Progenitor cell of endocrine pancreas (in vitro differentiated cells): ENCODE data around the gene CD82. TPM values are rescaled to one million over a fixed set of nuclear protein-coding genes. Genes with fewer than 3 reads are reported as not detected.

Experiments
- DNase-seq: peaks from one replicate; pipeline ENCODE4 v3.0.0; 2021; ENCODE audit warnings: low spot score; ENCODE audit not compliant: unreplicated experiment
- H3K27ac Mint-ChIP-seq: 2 replicates; pipeline ENCODE4 v1.8.0; 2021; ENCODE audit warnings: mild to moderate bottlenecking, moderate library complexity, mixed read lengths
- H3K27me3 Mint-ChIP-seq: 2 replicates; pipeline ENCODE4 v1.8.0; 2021; ENCODE audit warnings: mixed read lengths
- H3K36me3 Mint-ChIP-seq: 2 replicates; pipeline ENCODE4 v1.8.0; 2022; ENCODE audit warnings: mixed read lengths; ENCODE audit not compliant: insufficient read depth
- H3K4me1 Mint-ChIP-seq: 2 replicates; pipeline ENCODE4 v1.8.0; 2021; ENCODE audit warnings: low read depth, mixed read lengths
- H3K4me3 Mint-ChIP-seq: 2 replicates; pipeline ENCODE4 v1.8.0; 2021; ENCODE audit warnings: low read depth, mild to moderate bottlenecking, moderate library complexity, mixed read lengths
- H3K9me3 Mint-ChIP-seq: 2 replicates; pipeline ENCODE4 v1.8.0; 2021; ENCODE audit warnings: low read depth, mixed read lengths
- CTCF ChIP-seq: fragments of 200-600 bp; sonication (generic); IDR thresholded peaks from one replicate; pipeline ENCODE4 v1.5.0; 2021; ENCODE audit warnings: antibody characterized with exemption, mild to moderate bottlenecking; ENCODE audit not compliant: unreplicated experiment
- total RNA-seq: library from RNA; stranded (reverse); gene quantifications from 2 replicates; pipeline ENCODE4 v1.2.1, GENCODE V29; 2021

Gene CD82
- total RNA-seq, 1 donor from 2014 or later = 9.3 TPM

GRCh38 chr11:44614281-44614775, 48.9 kb downstream of the CD82 start:
- no peak for DNase-seq
- no peak overlapping the region for H3K27ac Mint-ChIP-seq
- no peaks in the 10 kb centered on the region for H3K36me3 Mint-ChIP-seq
- H3K4me3 Mint-ChIP-seq = no peak overlapping the region
- H3K4me1 Mint-ChIP-seq = no peaks in the 10 kb centered on the region
- H3K27me3 Mint-ChIP-seq = peaks cover 10% of the 10 kb centered on the region
- H3K9me3 Mint-ChIP-seq = no peaks in the 10 kb centered on the region
- TF ChIP-seq CTCF = no peak

GRCh38 chr11:44615041-44615755, 49.7 kb downstream of the CD82 start:
- Mint-ChIP-seq H3K27ac (no peak overlapping the region), H3K27me3 (peaks cover 3% of the 10 kb centered on the region), H3K4me1 (no peaks in the 10 kb centered on the region), H3K9me3 (no peaks in the 10 kb centered on the region), H3K36me3 (no peaks in the 10 kb centered on the region), H3K4me3 (no peak overlapping the region)
- TF ChIP-seq CTCF = no peak
- DNase-seq = no peak

GRCh38 chr11:44615913-44616791, 50.7 kb downstream of the CD82 start:
- Mint-ChIP-seq H3K9me3 (no peaks in the 10 kb centered on the region), H3K36me3 (no peaks in the 10 kb centered on the region), H3K27me3 (peaks cover 4% of the 10 kb centered on the region), H3K4me1 (no peaks in the 10 kb centered on the region), H3K27ac (no peak overlapping the region), H3K4me3 (no peak overlapping the region)
- TF ChIP-seq CTCF = no peak
- no peak for DNase-seq

- H3K27ac Mint-ChIP-seq = no peak overlapping the region
- no peaks in the 10 kb centered on the region for H3K9me3 Mint-ChIP-seq
- H3K27me3 Mint-ChIP-seq = peaks cover 13% of the 10 kb centered on the region
- TF ChIP-seq CTCF = no peak
- H3K36me3 Mint-ChIP-seq = no peaks in the 10 kb centered on the region
- no peak overlapping the region for H3K4me3 Mint-ChIP-seq
- H3K4me1 Mint-ChIP-seq = no peaks in the 10 kb centered on the region
- DNase-seq = no peak
These were observed 52.4 kb downstream of the CD82 start for GRCh38 chr11:44617671-44618461.
